ENCODE data around the gene BCAS4. TPM values are rescaled to one million over a fixed set of nuclear protein-coding genes. Genes with fewer than 3 reads are reported as not detected.

Gene BCAS4
- total RNA-seq, 2 experiments from 2014 or later: 19.0 to 20.9 TPM

DNA sequence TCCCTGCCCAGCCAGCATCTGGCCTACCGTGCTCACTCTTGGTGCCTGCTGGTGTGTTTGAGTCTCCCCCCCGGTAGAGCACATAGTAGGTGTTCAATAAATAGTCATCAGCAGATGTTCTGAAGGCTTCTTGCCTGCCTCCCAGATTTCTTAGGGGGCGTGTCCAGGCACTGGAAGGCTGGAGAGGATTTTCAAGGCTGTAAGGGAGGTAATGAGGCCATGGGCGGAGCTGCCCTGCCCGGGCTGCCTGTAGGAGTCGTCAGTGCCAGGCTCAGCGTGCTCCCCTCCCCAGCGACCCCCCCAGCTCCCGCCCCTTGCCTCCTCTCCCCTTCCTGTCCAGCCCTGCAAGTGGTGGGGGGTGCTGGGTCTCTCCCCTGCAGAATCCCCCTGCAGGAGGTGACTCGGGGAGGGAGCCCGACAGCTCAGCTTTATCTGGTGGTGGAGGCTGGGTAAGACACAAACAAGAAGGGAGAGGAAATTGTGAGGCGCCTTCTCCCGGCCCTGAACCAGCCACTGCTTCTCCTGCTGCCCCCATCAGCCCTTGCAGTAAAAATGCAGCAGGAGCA, 55.9 kb downstream of the BCAS4 start:
- intact Hi-C loops (cut with DNase I, micrococcal nuclease): no loop called here
- Mint-ChIP-seq H3K36me3 (ENCODE audit: low read depth) (peaks cover 16% of the 10 kb centered on the region), H3K9me3 (no peaks in the 10 kb centered on the region), H3K27ac (no peak overlapping the region), H3K4me1 (ENCODE audit: low read depth) (no peaks in the 10 kb centered on the region), H3K27me3 (no peaks in the 10 kb centered on the region), H3K4me3 (no peak overlapping the region)
- Histone ChIP-seq H3K9me3 (ENCODE audit: control insufficient read depth in 1 of 2, insufficient read depth in 1 of 2, low read length in 2 of 2) (no peaks in the 10 kb centered on the region), H3K4me1 (ENCODE audit: insufficient read depth, low read length) (no peaks in the 10 kb centered on the region), H3K36me3 (ENCODE audit: insufficient read depth, low read length) (peaks cover 6% of the 10 kb centered on the region), H3K27me3 (ENCODE audit: control insufficient read depth in 1 of 2, insufficient read depth in 2 of 2, low read length in 2 of 2) (no peaks in the 10 kb centered on the region), H3K4me3 (ENCODE audit: low read length) (no peak overlapping the region), H3K27ac (ENCODE audit: low read depth in 1 of 2, low read length in 2 of 2) (no peak overlapping the region)
- ChIA-PET CTCF (no interaction called here), POLR2A (no interaction called here)
- no peak for DNase-seq
- TF ChIP-seq, protein P1, sequence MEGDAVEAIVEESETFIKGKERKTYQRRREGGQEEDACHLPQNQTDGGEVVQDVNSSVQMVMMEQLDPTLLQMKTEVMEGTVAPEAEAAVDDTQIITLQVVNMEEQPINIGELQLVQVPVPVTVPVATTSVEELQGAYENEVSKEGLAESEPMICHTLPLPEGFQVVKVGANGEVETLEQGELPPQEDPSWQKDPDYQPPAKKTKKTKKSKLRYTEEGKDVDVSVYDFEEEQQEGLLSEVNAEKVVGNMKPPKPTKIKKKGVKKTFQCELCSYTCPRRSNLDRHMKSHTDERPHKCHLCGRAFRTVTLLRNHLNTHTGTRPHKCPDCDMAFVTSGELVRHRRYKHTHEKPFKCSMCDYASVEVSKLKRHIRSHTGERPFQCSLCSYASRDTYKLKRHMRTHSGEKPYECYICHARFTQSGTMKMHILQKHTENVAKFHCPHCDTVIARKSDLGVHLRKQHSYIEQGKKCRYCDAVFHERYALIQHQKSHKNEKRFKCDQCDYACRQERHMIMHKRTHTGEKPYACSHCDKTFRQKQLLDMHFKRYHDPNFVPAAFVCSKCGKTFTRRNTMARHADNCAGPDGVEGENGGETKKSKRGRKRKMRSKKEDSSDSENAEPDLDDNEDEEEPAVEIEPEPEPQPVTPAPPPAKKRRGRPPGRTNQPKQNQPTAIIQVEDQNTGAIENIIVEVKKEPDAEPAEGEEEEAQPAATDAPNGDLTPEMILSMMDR (IDR thresholded peaks at IDR 0.05): no peak
- ATAC-seq (ENCODE audit: poor library complexity): no peak

DNA sequence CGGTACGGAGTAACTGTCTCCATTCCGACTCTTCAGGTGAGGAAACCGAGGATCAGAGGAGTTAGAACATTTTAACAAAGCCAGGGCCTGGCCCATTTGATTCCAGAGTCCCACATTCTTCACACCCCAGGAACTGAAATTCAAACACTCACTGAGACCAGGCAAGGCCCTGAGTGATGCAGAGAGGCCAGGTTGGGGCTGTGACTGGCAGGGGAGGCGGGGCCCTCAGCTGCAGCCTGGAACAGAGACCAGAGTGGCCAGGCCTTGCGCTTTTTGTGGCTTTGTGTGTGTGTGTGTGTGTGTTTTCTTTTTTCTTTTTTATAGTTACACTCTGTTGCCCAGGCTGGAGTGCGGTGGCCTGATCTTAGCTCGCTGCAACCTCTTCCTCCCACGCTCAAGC, 57.2 kb downstream of the BCAS4 start:
- H3K36me3 ChIP-seq (ENCODE audit: insufficient read depth, low read length): peaks cover 6% of the 10 kb centered on the region
- no peak overlapping the region for H3K4me3 ChIP-seq (ENCODE audit: low read length)
- H3K27me3 ChIP-seq (ENCODE audit: control insufficient read depth in 1 of 2, insufficient read depth in 2 of 2, low read length in 2 of 2): no peaks in the 10 kb centered on the region
- Mint-ChIP-seq H3K36me3 (ENCODE audit: low read depth) (peaks cover 16% of the 10 kb centered on the region), H3K9me3 (no peaks in the 10 kb centered on the region), H3K27me3 (no peaks in the 10 kb centered on the region), H3K27ac (no peak overlapping the region), H3K4me1 (ENCODE audit: low read depth) (no peaks in the 10 kb centered on the region), H3K4me3 (no peak overlapping the region)
- TF ChIP-seq, protein P1 (IDR thresholded peaks at IDR 0.05): no peak
- ATAC-seq (ENCODE audit: poor library complexity) (no peak), DNase-seq (no peak)
- intact Hi-C loops (cut with DNase I, micrococcal nuclease): no loop called here
- no peak overlapping the region for H3K27ac ChIP-seq (ENCODE audit: low read depth in 1 of 2, low read length in 2 of 2)
- H3K4me1 ChIP-seq (ENCODE audit: insufficient read depth, low read length): no peaks in the 10 kb centered on the region
- POLR2A ChIA-PET: no interaction called here
- CTCF ChIA-PET: no interaction called here
- no peaks in the 10 kb centered on the region for H3K9me3 ChIP-seq (ENCODE audit: control insufficient read depth in 1 of 2, insufficient read depth in 1 of 2, low read length in 2 of 2)

DNA sequence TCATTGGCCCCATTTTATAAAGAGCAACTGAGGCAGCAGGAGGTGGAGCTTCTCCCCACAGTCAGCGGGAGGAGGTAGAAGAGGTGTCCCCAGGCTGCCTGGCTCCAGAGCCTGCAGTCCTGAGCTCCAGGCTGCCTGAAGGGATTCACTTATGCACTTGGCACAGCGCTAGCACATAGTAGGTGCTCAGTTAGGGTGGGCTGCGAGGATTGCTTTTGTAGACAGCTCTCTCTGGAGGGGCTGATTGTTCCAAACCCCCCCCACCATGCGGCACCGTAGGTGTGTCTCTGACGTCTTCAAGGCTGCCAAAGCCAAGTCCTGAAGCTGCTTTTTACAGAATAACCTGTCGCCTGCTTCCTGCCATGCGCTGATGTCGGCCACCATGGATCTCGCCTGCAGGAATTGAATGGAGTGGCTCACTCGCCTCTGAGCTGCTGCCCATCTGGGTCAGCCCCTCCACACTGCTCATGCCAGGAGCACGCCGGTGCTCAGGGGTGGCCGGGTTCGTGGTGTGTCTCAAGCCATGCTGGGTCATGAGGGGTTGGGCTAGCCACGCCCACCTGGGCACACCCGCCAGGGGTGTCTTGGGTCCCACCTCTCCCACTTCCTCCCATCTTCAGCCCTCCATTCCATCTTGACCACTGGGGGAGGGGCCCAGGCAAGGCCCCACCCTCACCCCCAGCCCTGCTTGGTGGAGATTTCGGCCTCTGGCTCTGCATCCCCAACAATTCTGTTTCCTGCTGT, 59.8 kb downstream of the BCAS4 start:
- H3K4me3 Mint-ChIP-seq: no peak overlapping the region
- Histone ChIP-seq H3K27ac (ENCODE audit: low read depth in 1 of 2, low read length in 2 of 2) (no peak overlapping the region), H3K4me1 (ENCODE audit: insufficient read depth, low read length) (no peaks in the 10 kb centered on the region), H3K9me3 (ENCODE audit: control insufficient read depth in 1 of 2, insufficient read depth in 1 of 2, low read length in 2 of 2) (no peaks in the 10 kb centered on the region), H3K36me3 (ENCODE audit: insufficient read depth, low read length) (peaks cover 3% of the 10 kb centered on the region), H3K27me3 (ENCODE audit: control insufficient read depth in 1 of 2, insufficient read depth in 2 of 2, low read length in 2 of 2) (no peaks in the 10 kb centered on the region), H3K4me3 (ENCODE audit: low read length) (no peak overlapping the region)
- ATAC-seq (ENCODE audit: poor library complexity): no peak
- CTCF ChIA-PET: no interaction called here
- peaks cover 6% of the 10 kb centered on the region for H3K36me3 Mint-ChIP-seq (ENCODE audit: low read depth)
- intact Hi-C loops (cut with DNase I, micrococcal nuclease): no loop called here
- H3K27me3 Mint-ChIP-seq: no peaks in the 10 kb centered on the region
- TF ChIP-seq, protein P1 (IDR thresholded peaks at IDR 0.05): no peak
- POLR2A ChIA-PET: no interaction called here
- DNase-seq: no peak
- no peaks in the 10 kb centered on the region for H3K4me1 Mint-ChIP-seq (ENCODE audit: low read depth)
- H3K9me3 Mint-ChIP-seq: no peaks in the 10 kb centered on the region
- no peak overlapping the region for H3K27ac Mint-ChIP-seq

Data from CD4-positive, alpha-beta T cell (primary cell).